Osteocyte (in vitro differentiated cells): ENCODE data around the gene GABBR1. TPM values are rescaled to one million over a fixed set of nuclear protein-coding genes. Genes with fewer than 3 reads are reported as not detected.
"Not testable (repeated sequence)": the region's sequence is repeated elsewhere in the genome, so short reads cannot be mapped to it uniquely, and the experiment has no call there.

Experiments
- DNase-seq: peaks from one replicate; pipeline ENCODE4 v3.0.0; 2021; ENCODE audit warnings: mixed read lengths; ENCODE audit not compliant: unreplicated experiment; ENCODE audit errors: extremely low spot score
- H3K27ac Mint-ChIP-seq: one replicate; pipeline ENCODE4 v1.8.0; 2021; ENCODE audit warnings: mild to moderate bottlenecking, mixed read lengths; ENCODE audit not compliant: unreplicated experiment
- H3K27me3 Mint-ChIP-seq: one replicate; pipeline ENCODE4 v1.8.0; 2021; ENCODE audit warnings: mixed read lengths; ENCODE audit not compliant: unreplicated experiment
- H3K36me3 Mint-ChIP-seq: one replicate; pipeline ENCODE4 v1.8.0; 2021; ENCODE audit warnings: mixed read lengths; ENCODE audit not compliant: unreplicated experiment
- H3K4me1 Mint-ChIP-seq: one replicate; pipeline ENCODE4 v1.8.0; 2021; ENCODE audit warnings: mixed read lengths; ENCODE audit not compliant: unreplicated experiment
- H3K4me3 Mint-ChIP-seq: one replicate; pipeline ENCODE4 v1.8.0; 2021; ENCODE audit warnings: mild to moderate bottlenecking, moderate library complexity, mixed read lengths; ENCODE audit not compliant: unreplicated experiment
- H3K9me3 Mint-ChIP-seq: one replicate; pipeline ENCODE4 v1.8.0; 2021; ENCODE audit warnings: mixed read lengths; ENCODE audit not compliant: unreplicated experiment
- total RNA-seq: library from RNA; stranded (reverse); gene quantifications from 2 replicates; pipeline ENCODE4 v1.2.1, GENCODE V29; 2021
- TF ChIP-seq, protein P1 (sequence below): fragments of 200-600 bp; sonication (generic); IDR thresholded peaks from 2 replicates; pipeline ENCODE4 v1.5.0; 2021; ENCODE audit warnings: antibody characterized with exemption, mild to moderate bottlenecking, moderate library complexity

The GABBR1 gene
- total RNA-seq, 1 donor from 2014 or later = 93.6 TPM

DNA sequence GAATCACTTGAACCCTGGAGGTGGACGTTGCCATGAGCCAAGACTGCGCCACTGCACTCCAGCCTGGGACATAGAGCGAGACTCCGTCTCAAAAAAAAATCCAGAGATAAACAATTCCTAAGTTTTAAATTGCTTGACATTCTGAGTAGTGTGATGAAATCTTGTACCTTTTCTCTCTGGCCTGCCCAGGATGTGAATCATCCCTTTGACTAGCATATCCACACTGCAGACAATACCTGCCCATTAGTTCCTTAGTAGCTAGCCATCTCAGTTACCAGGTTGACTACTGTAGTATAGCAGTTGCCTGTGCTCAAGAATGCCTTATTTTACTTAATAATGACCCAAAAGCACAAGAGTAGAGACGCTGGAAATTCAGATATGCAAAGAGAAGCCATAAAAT lies 45.1 kb upstream of the GABBR1 start:
- Mint-ChIP-seq H3K4me3 (no peak overlapping the region), H3K36me3 (no peaks in the 10 kb centered on the region)
- DNase-seq = no peak

GRCh38 chr6:29676981-29677601 lies 44.1 kb upstream of the GABBR1 start:
- no peak overlapping the region for H3K4me3 Mint-ChIP-seq
- no peak for DNase-seq
- H3K9me3 Mint-ChIP-seq = no peaks in the 10 kb centered on the region
- TF ChIP-seq, protein P1, sequence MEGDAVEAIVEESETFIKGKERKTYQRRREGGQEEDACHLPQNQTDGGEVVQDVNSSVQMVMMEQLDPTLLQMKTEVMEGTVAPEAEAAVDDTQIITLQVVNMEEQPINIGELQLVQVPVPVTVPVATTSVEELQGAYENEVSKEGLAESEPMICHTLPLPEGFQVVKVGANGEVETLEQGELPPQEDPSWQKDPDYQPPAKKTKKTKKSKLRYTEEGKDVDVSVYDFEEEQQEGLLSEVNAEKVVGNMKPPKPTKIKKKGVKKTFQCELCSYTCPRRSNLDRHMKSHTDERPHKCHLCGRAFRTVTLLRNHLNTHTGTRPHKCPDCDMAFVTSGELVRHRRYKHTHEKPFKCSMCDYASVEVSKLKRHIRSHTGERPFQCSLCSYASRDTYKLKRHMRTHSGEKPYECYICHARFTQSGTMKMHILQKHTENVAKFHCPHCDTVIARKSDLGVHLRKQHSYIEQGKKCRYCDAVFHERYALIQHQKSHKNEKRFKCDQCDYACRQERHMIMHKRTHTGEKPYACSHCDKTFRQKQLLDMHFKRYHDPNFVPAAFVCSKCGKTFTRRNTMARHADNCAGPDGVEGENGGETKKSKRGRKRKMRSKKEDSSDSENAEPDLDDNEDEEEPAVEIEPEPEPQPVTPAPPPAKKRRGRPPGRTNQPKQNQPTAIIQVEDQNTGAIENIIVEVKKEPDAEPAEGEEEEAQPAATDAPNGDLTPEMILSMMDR = no peak
- no peaks in the 10 kb centered on the region for H3K27me3 Mint-ChIP-seq
- H3K36me3 Mint-ChIP-seq = no peaks in the 10 kb centered on the region
- peak overlapping the region; percentile 78 for H3K27ac Mint-ChIP-seq
- H3K4me1 Mint-ChIP-seq = peaks cover 21% of the 10 kb centered on the region

More for the DNA sequence above, 45.1 kb upstream of the GABBR1 start:
- peaks cover 21% of the 10 kb centered on the region for H3K4me1 Mint-ChIP-seq
- no peak overlapping the region for H3K27ac Mint-ChIP-seq
- TF ChIP-seq, protein P1 = no peak
- H3K27me3 Mint-ChIP-seq = no peaks in the 10 kb centered on the region
- H3K9me3 Mint-ChIP-seq = no peaks in the 10 kb centered on the region

DNA sequence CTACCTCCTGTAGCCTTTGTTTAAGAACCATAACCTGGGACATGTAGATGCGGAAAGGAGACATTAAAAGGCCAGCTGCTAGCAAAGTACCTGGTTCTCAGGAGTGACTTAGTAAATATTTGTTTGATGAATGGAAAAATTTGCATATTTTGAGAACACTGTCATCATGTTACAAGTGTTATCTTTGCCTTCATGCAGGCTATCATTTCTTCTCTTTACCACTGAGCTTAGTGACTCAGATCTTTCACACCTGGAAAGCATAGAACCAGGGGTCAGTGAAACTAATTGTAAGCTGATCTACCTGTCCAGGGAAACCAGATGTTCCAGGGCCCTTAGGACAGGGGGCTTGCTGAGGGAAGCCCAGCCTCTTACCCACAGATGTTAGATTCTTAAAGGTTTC lies 42.6 kb upstream of the GABBR1 start:
- TF ChIP-seq, protein P1 = no peak
- Mint-ChIP-seq H3K27ac (no peak overlapping the region), H3K4me1 (peaks cover 21% of the 10 kb centered on the region), H3K9me3 (no peaks in the 10 kb centered on the region), H3K4me3 (no peak overlapping the region), H3K36me3 (no peaks in the 10 kb centered on the region), H3K27me3 (no peaks in the 10 kb centered on the region)
- no peak for DNase-seq

- TF ChIP-seq, protein P1 = no peak
- Mint-ChIP-seq H3K9me3 (no peaks in the 10 kb centered on the region), H3K27ac (no peak overlapping the region), H3K4me1 (peaks cover 17% of the 10 kb centered on the region), H3K4me3 (no peak overlapping the region), H3K36me3 (no peaks in the 10 kb centered on the region), H3K27me3 (no peaks in the 10 kb centered on the region)
- no peak for DNase-seq
These were observed 41.0 kb upstream of the GABBR1 start for GRCh38 chr6:29674008-29674407.

DNA sequence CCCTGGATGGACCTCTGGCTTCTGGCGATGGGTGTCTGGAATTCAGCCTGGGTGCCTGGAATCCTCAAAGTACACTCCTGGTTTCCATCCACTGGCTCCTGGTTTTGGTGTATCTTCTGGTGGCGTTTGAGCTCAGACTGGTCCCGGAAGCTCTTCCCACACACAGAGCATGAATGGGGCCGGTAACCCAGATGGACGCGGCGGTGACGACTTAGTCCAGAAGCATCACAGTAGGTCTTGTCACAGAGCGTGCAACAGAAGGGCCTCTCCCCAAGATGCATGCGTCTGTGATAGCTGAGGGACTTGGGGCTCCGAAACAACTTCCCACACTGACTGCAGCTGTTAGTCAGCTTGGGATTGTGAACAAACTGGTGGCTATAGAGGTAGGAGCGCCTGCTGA lies 40.2 kb upstream of the GABBR1 start:
- H3K4me1 Mint-ChIP-seq = peaks cover 17% of the 10 kb centered on the region
- no peaks in the 10 kb centered on the region for H3K9me3 Mint-ChIP-seq
- no peak overlapping the region for H3K4me3 Mint-ChIP-seq
- TF ChIP-seq, protein P1 = no peak
- peaks cover 4% of the 10 kb centered on the region for H3K27me3 Mint-ChIP-seq
- H3K36me3 Mint-ChIP-seq = no peaks in the 10 kb centered on the region
- DNase-seq = no peak
- no peak overlapping the region for H3K27ac Mint-ChIP-seq

GRCh38 chr6:29672116-29672515 lies 39.1 kb upstream of the GABBR1 start:
- H3K9me3 Mint-ChIP-seq, DNase-seq, H3K4me3 Mint-ChIP-seq, H3K27ac Mint-ChIP-seq, H3K36me3 Mint-ChIP-seq: not testable (repeated sequence)
- peaks cover 13% of the 10 kb centered on the region for H3K27me3 Mint-ChIP-seq
- peaks cover 11% of the 10 kb centered on the region for H3K4me1 Mint-ChIP-seq
